SH-SY5Y (cell line): ENCODE measurements around the gene TIMMDC1.

Experiments used
- GATA2 ChIP-seq: IDR thresholded peaks from 2 replicates; pipeline ENCODE4 v1.6.1; 2011; ENCODE audit warnings: mild to moderate bottlenecking, low read depth, low read length
- GATA3 ChIP-seq: IDR thresholded peaks from 2 replicates; pipeline ENCODE4 v1.6.1; 2011; ENCODE audit warnings: low read depth, mild to moderate bottlenecking, low read length, moderate library complexity

- TF ChIP-seq GATA2 = no peak
- no peak for TF ChIP-seq GATA3
These were observed 6.2 kb upstream of the TIMMDC1 start for GRCh38 chr3:119492128-119492527.
